HG02678 (cell line): Measurements from ENCODE around the gene MEPE.

ENCODE experiments used
- ATAC-seq: cut with Tn5 transposase; IDR thresholded peaks from one replicate; pipeline ENCODE4 v1.9.1; 2021; ENCODE audit warnings: mild to moderate bottlenecking, moderate library complexity; ENCODE audit not compliant: unreplicated experiment

MEPE gene

GRCh38 chr4:87832669-87833068 is at the start of gene MEPE:
Gene MEPE (plus strand): TSS chr4:87832969. CDS start chr4:87834715, 1,746 bp downstream.
- ATAC-seq, result no peak

- ATAC-seq, result no peak
Observed at GRCh38 chr4:87783781-87784180, 49.0 kb upstream of the MEPE start.

GRCh38 chr4:87785731-87786509 is 46.8 kb upstream of the MEPE start:
- no peak for ATAC-seq

GRCh38 chr4:87799301-87800113 is 33.3 kb upstream of the MEPE start, which contains the start of gene IBSP:
Gene IBSP (plus strand): TSS chr4:87799554. CDS start chr4:87802362, 2,808 bp downstream.
- no peak for ATAC-seq

GRCh38 chr4:87802858-87803257 is 29.9 kb upstream of the MEPE start:
- ATAC-seq, result no peak

- no peak for ATAC-seq
Observed at GRCh38 chr4:87803421-87803820, 29.3 kb upstream of the MEPE start.

GRCh38 chr4:87804871-87805270 is 27.9 kb upstream of the MEPE start:
- no peak for ATAC-seq

- ATAC-seq, result no peak
Observed at GRCh38 chr4:87805971-87806370, 26.8 kb upstream of the MEPE start.

- ATAC-seq, result no peak
Observed at GRCh38 chr4:87806520-87806919, 26.2 kb upstream of the MEPE start.

- ATAC-seq, result no peak
Observed at GRCh38 chr4:87807402-87807801, 25.4 kb upstream of the MEPE start.

- ATAC-seq, result no peak
Observed at GRCh38 chr4:87811977-87812376, 20.8 kb upstream of the MEPE start.

- ATAC-seq, result no peak
Observed at GRCh38 chr4:87819281-87819919, 13.4 kb upstream of the MEPE start.

- no peak for ATAC-seq
Observed at GRCh38 chr4:87823200-87823599, 9.6 kb upstream of the MEPE start.

GRCh38 chr4:87823724-87824123 is 9.0 kb upstream of the MEPE start:
- no peak for ATAC-seq

GRCh38 chr4:87824352-87824751 is 8.4 kb upstream of the MEPE start:
- no peak for ATAC-seq

GRCh38 chr4:87834401-87834800 is 1.6 kb downstream of the MEPE start:
- no peak for ATAC-seq

- ATAC-seq, result no peak
Observed at GRCh38 chr4:87835197-87835596, 2.4 kb downstream of the MEPE start.

GRCh38 chr4:87835743-87836142 is 3.0 kb downstream of the MEPE start:
- no peak for ATAC-seq

- no peak for ATAC-seq
Observed at GRCh38 chr4:87838205-87838604, 5.4 kb downstream of the MEPE start.

GRCh38 chr4:87838890-87839591 is 6.3 kb downstream of the MEPE start:
- ATAC-seq, result peak; percentile 83

GRCh38 chr4:87839592-87839946 is 6.8 kb downstream of the MEPE start:
- ATAC-seq, result no peak
